ENCODE results near the gene ERAP2.

GRCh38 chr5:96901841-96902240, 25.5 kb downstream of the ERAP2 start:
- TF ChIP-seq EP300 (IDR thresholded peaks at IDR 0.05; ENCODE audit: low read depth) (no peak), CTCF (IDR thresholded peaks at IDR 0.05) (no peak), POLR2A (IDR thresholded peaks at IDR 0.05) (no peak)

All from transverse colon (tissue), 3 donors.